GM18861 (cell line): Measurements from ENCODE around the gene FIZ1.

Experiments
- ATAC-seq: cut with Tn5 transposase; IDR thresholded peaks from one replicate; pipeline ENCODE4 v1.9.1; 2021; ENCODE audit not compliant: unreplicated experiment

Gene FIZ1

DNA sequence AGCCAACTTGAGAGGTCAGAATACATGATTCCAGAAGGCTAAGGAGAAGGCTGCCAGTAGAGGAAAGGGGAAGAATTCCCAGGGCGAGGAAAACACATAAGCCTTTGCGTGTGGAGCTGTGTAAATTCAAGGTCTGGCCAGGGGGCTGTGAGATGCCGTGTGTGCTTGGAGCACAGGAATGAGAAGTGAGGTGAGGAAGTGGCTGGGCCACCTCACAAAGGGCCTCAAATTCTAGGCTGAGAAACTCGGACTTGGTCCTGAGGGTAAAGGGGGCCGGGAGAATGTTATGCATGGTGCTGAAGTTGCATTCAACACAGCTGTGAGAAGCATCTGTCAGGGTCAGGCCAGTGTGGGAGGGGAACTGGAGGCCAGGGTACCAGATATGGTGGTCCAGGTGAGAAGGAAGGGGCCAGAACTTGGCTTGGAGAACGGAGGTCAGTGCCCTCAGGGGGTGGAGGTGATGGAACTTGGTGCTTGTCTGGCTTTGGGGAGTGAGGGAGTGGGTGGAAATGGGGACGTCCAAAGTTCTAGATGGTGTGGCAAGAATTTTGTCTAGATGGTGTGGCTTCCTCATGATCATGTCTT lies 36.6 kb upstream of the FIZ1 start:
- ATAC-seq: no peak

GRCh38 chr19:55635334-55635717 lies 36.0 kb upstream of the FIZ1 start:
- ATAC-seq: no peak

DNA sequence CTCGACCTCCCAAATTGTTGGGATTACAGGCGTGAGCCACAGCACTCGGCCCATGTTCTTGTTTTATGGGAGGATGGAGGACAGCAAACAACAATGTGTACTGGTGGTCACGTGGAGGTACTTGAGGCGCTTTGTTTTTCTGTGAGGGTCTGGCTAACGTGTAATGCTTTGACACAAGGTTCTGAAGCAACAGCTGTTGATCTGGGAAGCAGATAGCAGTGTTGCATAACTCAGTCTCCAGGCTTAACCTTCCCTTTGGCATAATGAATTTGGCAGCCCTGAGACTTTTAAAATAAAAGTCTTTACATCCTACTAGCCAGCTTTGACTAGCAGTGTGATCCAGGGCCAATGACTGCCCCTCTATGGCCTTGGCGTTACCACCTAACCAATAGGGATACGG lies 34.5 kb upstream of the FIZ1 start:
- no peak for ATAC-seq

DNA sequence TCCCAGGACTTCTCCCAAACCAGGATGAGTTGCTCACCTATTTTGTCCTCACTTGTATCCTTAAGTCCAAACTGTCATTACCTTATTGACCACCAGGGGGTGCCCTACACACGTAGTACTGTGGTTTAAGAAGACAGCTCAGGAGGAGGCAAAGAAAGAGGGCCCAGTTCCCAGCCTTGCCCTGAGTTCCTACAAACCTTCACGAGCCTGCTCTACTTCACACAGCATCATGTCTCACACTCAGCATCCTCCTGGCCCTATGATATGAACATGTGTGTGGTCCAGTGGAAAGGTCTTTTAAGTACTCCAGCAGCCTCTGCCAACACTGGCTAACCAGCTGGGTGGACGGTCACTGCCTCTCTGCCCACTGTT lies 33.1 kb upstream of the FIZ1 start:
- no peak for ATAC-seq

DNA sequence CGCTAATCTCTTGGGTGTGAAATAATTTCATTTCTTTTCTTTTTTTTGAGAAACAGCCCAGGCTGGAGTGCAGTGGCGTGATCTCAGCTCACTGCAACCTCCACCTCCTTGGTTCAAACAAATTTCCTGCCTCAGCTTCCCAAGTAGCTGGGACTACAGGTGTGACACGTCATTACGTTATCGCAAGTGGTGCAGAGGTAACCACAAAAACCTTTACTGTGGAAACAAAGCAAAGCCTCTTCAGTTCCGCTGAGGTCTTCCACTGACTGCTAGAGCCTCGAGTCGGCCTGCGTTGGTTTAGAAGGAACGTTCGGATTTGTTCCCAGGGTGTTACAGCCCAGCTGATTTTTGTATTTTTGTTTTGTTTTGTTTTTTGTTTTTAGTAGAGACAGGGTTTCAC lies 27.0 kb upstream of the FIZ1 start:
- ATAC-seq: no peak

DNA sequence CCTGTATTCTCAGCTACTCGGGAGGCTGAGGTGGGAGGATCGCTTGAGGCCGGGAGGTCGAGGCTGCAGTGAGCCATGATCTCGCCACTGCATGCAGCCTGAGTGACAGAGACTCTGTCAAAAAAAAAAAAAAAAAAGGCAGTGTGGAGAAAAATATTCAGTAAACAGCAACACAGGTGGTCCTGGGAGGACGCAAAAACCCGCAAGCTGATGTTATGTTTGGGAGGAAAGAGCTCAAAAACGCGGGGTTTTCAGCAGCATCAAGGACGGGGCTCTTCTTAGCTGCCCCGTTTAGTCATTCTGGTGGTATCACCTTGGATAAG lies 25.6 kb upstream of the FIZ1 start:
- ATAC-seq: no peak

DNA sequence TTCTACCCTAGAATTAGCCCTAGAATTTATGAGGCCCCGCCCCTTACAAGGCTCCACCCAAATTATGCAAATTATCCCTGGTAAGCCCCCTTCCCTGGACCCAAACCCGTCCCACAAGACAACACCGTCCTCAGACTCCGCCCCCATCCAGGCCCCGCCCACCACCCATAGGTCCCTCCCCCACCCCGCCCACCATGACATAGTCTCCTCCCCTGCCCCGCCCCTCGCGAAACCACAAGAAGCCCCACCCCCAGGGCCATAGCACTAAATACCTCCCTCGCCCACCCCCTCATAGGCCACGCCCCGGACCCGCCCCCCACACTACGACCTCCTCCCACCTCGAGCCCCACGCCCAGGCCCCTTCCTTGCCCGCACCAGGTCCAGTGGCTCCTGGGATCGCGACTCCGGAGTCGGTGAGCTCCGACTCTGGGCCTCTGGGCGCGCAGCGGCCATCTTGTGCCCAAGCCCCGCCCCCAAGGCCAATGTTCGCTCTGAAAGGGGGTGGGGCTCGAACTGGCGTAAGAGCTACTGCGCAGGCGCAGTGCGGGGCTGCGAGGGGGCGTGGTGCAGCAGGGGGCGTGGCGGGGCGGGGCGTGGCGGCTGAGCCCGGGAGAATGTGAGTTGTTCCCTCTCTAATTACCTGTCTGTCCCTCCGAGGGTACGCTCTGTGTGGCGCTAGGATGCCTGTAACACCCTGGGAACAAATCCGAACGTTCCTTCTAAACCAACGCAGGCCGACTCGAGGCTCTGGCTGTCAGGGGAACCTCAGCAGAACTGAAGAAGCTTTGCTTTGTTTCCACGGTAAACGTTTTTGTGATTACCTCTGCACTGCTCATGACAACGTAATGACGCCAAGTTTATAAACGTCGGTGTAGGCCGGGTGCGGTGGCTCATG lies 25.0 kb upstream of the FIZ1 start, which contains the start of gene ZNF784:
TSS of gene ZNF784 (minus strand) at position 458 of the 895 bp plus-strand sequence. CDS start at position 453, 5 bp downstream.
- no peak for ATAC-seq

- no peak for ATAC-seq
Observed at GRCh38 chr19:55623561-55623960, 24.2 kb upstream of the FIZ1 start.

- ATAC-seq: no peak
Observed at GRCh38 chr19:55623130-55623529, 23.8 kb upstream of the FIZ1 start.

GRCh38 chr19:55622242-55622969 lies 23.1 kb upstream of the FIZ1 start:
- no peak for ATAC-seq

- ATAC-seq: no peak
Observed at GRCh38 chr19:55621673-55622231, 22.4 kb upstream of the FIZ1 start.

GRCh38 chr19:55621205-55621672 lies 21.9 kb upstream of the FIZ1 start:
- ATAC-seq: no peak

DNA sequence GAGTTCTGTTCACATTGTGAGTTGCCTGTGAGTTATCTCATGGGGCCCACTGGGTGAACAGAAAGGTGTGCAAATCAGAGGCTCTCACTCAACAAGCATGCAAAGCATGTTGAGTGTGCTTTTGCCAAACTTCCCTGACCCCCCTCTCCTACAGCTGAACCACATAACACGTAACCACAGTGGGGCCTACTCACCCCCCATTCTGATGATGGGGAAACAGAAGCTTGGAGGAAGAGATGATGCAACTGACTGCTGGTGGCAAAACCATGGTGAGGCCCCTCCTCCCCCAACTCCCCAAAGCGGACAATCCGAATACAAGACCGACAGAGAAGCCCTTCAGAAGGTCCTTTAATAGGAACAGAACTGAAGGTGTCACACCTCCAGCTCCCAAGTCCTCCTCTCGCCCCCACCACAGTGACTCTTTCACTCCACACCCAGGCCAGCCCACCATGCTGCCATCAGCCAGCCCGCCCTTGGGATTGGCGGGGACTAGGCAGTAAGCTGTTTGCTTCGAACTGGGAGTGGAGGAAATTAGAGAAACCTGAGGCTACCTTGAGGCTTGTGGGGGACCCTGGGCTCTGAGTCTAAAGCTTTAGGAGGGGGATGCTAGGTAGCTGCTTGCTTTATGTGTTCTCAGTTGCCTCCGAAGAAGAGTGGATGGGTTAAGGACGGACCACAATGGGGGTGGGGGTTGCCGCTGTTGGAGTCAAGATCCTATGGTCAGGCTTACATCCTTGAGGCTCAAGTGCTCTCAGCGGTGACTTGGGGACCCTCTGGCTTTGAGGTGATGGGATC lies 21.3 kb upstream of the FIZ1 start:
- ATAC-seq: no peak

DNA sequence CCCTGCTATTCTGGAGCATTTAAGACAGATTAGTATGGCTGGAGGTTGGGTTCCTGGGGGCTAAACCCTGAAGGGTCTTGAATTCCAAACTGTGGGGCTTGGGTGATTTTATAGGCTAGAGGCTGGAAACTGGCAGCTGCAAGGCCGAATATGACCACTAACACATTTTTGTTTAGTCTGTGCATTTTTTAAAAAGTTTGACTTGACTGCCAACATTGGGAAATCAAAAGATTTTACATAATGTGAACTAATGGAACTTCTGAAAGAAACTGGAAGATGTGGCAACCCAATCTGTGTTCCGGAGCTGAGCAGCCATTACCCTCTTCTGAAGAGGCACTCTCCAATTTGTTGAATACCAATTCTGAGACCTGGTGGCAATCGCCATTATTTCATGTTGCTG lies 20.0 kb upstream of the FIZ1 start:
- ATAC-seq: no peak

- no peak for ATAC-seq
Observed at GRCh38 chr19:55618426-55618825, 19.1 kb upstream of the FIZ1 start.

DNA sequence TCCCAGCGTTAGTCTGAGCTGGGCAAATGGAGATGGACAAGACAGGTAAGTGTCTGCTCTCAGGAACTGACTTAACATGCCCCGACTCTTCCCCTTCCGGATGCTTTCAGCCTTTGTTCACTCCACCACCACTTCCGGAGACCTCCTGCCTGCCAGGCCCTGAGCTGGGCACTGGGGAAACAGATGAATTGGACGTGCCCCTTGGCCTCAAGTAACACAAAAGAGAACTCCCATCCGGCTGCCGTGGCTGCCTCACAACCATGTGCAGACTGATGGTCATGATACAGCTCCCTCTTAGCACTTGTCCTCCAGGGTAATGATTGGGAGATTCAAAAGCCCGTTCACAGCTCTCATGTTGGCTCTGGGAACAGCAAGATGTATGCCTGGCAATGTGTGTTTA lies 18.1 kb upstream of the FIZ1 start:
- ATAC-seq: no peak

DNA sequence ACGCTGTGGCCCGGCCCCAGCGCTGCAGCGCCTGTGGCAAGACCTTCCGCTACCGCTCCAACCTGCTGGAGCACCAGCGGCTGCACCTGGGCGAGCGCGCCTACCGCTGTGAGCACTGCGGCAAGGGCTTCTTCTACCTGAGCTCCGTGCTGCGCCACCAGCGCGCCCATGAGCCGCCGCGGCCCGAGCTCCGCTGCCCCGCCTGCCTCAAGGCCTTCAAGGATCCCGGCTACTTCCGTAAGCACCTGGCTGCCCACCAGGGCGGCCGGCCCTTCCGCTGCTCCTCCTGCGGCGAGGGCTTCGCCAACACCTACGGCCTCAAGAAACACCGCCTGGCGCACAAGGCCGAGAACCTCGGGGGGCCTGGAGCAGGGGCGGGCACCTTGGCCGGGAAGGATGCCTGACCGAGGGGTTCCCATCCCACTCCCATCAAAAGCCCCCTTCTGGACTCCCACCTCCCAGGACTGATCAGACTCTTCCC lies 17.1 kb upstream of the FIZ1 start:
- no peak for ATAC-seq

- ATAC-seq: no peak
Observed at GRCh38 chr19:55615543-55616394, 16.5 kb upstream of the FIZ1 start.

GRCh38 chr19:55614711-55615542 lies 15.6 kb upstream of the FIZ1 start:
- no peak for ATAC-seq
